ENCODE results near the gene AIRE.

AIRE gene

DNA sequence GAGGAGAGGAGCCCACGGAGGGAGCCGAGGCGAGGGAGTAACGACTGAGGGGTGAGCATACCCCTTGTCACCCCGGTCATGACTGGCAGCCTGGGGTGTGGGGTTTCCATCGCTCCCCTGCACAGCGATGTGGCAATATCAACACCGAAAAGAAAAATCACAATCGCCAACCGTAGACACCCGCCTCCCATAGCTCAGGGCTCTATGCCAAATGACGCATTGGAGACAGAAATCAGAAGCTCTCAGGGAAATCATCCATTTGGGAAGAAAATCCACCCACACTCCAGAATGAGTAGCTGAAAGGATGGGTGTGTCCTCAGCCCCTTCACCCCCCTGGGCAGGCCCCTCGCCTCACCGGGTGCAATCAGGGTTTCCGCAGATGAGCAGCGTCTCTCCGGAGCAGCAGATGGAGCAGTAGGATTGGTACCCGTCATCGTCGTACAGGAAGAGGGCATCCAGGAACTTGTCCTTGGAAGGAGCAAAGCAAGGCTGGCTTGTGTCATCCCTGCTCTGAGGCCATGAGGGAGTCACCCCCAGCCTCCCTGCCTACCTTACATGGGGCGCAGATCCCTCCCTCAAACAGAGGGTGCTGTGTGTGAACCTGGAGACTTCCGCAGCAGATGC lies 26.5 kb upstream of the AIRE start:
- Histone ChIP-seq H3K9me3 (ENCODE audit: insufficient read depth, low read length) (no peaks in the 10 kb centered on the region), H3K27me3 (ENCODE audit: low read length) (no peaks in the 10 kb centered on the region), H3K79me2 (ENCODE audit: insufficient read depth, low read length) (no peaks in the 10 kb centered on the region), H3K4me3 (ENCODE audit: insufficient read depth, low read length, poor library complexity, severe bottlenecking) (no peak overlapping the region), H3F3A (ENCODE audit: insufficient read depth) (no peaks in the 10 kb centered on the region), H4K20me1 (ENCODE audit: low read depth, low read length) (no peaks in the 10 kb centered on the region), H3K9ac (ENCODE audit: low read length) (no peak overlapping the region), H3K9me2 (replicated peaks; ENCODE audit: insufficient read depth, low read length) (no peaks in the 10 kb centered on the region), H2AFZ (ENCODE audit: low read depth, low read length, severe bottlenecking) (no peak overlapping the region), H3K27ac (ENCODE audit: low read depth, low read length) (no peak overlapping the region), H3K4me2 (ENCODE audit: low read depth, low read length, poor library complexity, severe bottlenecking) (no peak overlapping the region), H3K36me3 (ENCODE audit: low read length) (no peaks in the 10 kb centered on the region)
- no peak for TF ChIP-seq EZH2phosphoT487 (conservative IDR thresholded peaks at IDR 0.05; ENCODE audit: low read length)
- TF ChIP-seq, protein P1, sequence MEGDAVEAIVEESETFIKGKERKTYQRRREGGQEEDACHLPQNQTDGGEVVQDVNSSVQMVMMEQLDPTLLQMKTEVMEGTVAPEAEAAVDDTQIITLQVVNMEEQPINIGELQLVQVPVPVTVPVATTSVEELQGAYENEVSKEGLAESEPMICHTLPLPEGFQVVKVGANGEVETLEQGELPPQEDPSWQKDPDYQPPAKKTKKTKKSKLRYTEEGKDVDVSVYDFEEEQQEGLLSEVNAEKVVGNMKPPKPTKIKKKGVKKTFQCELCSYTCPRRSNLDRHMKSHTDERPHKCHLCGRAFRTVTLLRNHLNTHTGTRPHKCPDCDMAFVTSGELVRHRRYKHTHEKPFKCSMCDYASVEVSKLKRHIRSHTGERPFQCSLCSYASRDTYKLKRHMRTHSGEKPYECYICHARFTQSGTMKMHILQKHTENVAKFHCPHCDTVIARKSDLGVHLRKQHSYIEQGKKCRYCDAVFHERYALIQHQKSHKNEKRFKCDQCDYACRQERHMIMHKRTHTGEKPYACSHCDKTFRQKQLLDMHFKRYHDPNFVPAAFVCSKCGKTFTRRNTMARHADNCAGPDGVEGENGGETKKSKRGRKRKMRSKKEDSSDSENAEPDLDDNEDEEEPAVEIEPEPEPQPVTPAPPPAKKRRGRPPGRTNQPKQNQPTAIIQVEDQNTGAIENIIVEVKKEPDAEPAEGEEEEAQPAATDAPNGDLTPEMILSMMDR (IDR thresholded peaks at IDR 0.05; ENCODE audit: insufficient read depth, low read length, poor library complexity, severe bottlenecking): no peak

DNA sequence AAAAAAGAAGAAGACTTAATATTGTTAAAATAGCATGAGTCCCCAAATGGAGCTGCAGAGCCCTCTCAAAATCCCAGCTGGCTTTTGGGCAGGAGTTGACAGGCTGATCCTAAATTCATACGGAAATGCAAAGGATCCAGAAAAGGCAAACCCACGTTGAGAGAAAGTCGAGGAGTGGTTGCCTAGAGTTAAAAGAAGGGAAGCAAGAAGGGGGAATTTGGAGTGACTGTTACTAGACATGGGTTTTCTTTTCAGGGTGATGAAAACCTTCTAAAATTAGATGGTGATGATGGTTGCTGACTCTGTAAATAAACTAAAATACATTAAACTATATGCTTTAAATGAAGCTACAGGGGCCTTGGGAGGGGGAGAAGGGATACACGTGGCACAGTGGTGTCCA lies 25.6 kb upstream of the AIRE start:
- Histone ChIP-seq H3F3A (ENCODE audit: insufficient read depth) (no peaks in the 10 kb centered on the region), H3K4me2 (ENCODE audit: low read depth, low read length, poor library complexity, severe bottlenecking) (no peak overlapping the region), H3K9me2 (replicated peaks; ENCODE audit: insufficient read depth, low read length) (no peaks in the 10 kb centered on the region), H3K9me3 (ENCODE audit: insufficient read depth, low read length) (no peaks in the 10 kb centered on the region), H2AFZ (ENCODE audit: low read depth, low read length, severe bottlenecking) (no peak overlapping the region), H3K4me3 (ENCODE audit: insufficient read depth, low read length, poor library complexity, severe bottlenecking) (no peak overlapping the region), H3K79me2 (ENCODE audit: insufficient read depth, low read length) (no peaks in the 10 kb centered on the region), H3K36me3 (ENCODE audit: low read length) (no peaks in the 10 kb centered on the region), H3K27me3 (ENCODE audit: low read length) (no peaks in the 10 kb centered on the region), H4K20me1 (ENCODE audit: low read depth, low read length) (no peaks in the 10 kb centered on the region), H3K27ac (ENCODE audit: low read depth, low read length) (no peak overlapping the region), H3K9ac (ENCODE audit: low read length) (no peak overlapping the region)
- TF ChIP-seq, protein P1 (IDR thresholded peaks at IDR 0.05; ENCODE audit: insufficient read depth, low read length, poor library complexity, severe bottlenecking): no peak
- TF ChIP-seq EZH2phosphoT487 (conservative IDR thresholded peaks at IDR 0.05; ENCODE audit: low read length): no peak

DNA sequence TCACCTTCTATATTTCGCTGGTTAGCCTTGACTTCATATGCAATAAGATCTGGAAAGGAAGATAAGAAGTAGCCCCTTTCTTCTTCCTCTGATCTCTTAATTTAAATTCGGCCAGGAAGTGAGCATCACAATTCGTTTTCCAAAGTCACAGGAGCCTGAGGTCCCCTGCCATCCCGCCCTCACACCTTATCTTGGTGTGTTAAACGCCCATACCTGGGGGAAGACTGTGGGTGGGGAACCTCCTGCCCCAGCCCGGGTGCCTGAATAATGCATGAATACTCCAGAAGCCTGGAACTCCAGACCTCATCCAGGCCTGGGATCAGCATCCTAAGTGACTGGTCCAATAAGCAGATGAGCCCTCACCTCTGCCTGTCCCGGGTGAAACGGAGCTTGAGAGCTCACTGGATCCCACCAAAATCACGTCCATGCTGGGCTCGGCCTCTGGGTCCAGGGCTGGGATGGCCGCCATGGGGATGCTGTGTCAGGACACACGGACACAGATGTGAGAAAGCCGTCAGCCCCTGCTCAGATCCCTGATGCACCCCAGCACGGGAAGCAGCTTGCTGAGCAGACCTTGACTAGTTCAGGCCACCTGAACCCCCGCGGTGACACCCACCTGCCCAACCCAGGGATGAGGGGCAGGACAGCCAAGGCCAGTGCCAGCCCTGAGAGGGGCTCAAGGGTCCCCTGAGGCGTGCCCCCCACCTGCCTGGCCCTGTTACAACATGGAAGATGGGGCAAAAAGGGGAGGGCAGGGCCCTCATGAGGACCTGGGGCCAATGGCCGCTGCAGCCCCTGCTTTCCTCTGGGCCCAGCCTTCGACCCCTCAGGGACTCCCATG lies 24.7 kb upstream of the AIRE start:
- Histone ChIP-seq H3K36me3 (ENCODE audit: low read length) (no peaks in the 10 kb centered on the region), H4K20me1 (ENCODE audit: low read depth, low read length) (no peaks in the 10 kb centered on the region), H3K4me3 (ENCODE audit: insufficient read depth, low read length, poor library complexity, severe bottlenecking) (no peak overlapping the region), H3K79me2 (ENCODE audit: insufficient read depth, low read length) (no peaks in the 10 kb centered on the region), H3K9ac (ENCODE audit: low read length) (no peak overlapping the region), H3K9me2 (replicated peaks; ENCODE audit: insufficient read depth, low read length) (no peaks in the 10 kb centered on the region), H3K4me2 (ENCODE audit: low read depth, low read length, poor library complexity, severe bottlenecking) (no peak overlapping the region), H3K9me3 (ENCODE audit: insufficient read depth, low read length) (no peaks in the 10 kb centered on the region), H3F3A (ENCODE audit: insufficient read depth) (no peaks in the 10 kb centered on the region), H3K27me3 (ENCODE audit: low read length) (no peaks in the 10 kb centered on the region), H2AFZ (ENCODE audit: low read depth, low read length, severe bottlenecking) (no peak overlapping the region), H3K27ac (ENCODE audit: low read depth, low read length) (no peak overlapping the region)
- TF ChIP-seq, protein P1 (IDR thresholded peaks at IDR 0.05; ENCODE audit: insufficient read depth, low read length, poor library complexity, severe bottlenecking): no peak
- no peak for TF ChIP-seq EZH2phosphoT487 (conservative IDR thresholded peaks at IDR 0.05; ENCODE audit: low read length)

Measured in SU-DHL-6 (cell line).